DND-41 (cell line): ENCODE results near the gene AP5M1.

ENCODE experiments used
- ATAC-seq: fragments of 200-7000 bp; cut with Tn5 transposase; 3 replicates; pipeline ENCODE4 v1.9.1; 2021; ENCODE audit warnings: low read depth; ENCODE audit not compliant: insufficient read depth
- DNase-seq: peaks from one replicate; pipeline ENCODE4 v3.0.0-alpha.2; 2020
- H2AFZ ChIP-seq: 2 replicates; pipeline ENCODE4 v1.6.0; 2012; ENCODE audit warnings: low read depth, low read length
- H3K27ac ChIP-seq: 2 replicates; pipeline ENCODE4 v1.5.1; 2012; ENCODE audit warnings: low read length, inconsistent platforms
- H3K27me3 ChIP-seq: fragments of 200-600 bp; sonication (generic); 2 replicates; pipeline ENCODE4 v1.6.0; 2012; ENCODE audit warnings: low read length, mild to moderate bottlenecking, inconsistent platforms; ENCODE audit not compliant: insufficient read depth, poor library complexity
- H3K36me3 ChIP-seq: 2 replicates; pipeline ENCODE4 v1.5.1; 2012; ENCODE audit warnings: low read length, inconsistent platforms; ENCODE audit not compliant: insufficient read depth
- H3K4me1 ChIP-seq: 2 replicates; pipeline ENCODE4 v1.5.1; 2012; ENCODE audit warnings: mild to moderate bottlenecking, low read length; ENCODE audit not compliant: insufficient read depth
- H3K4me2 ChIP-seq: 2 replicates; pipeline ENCODE4 v1.6.0; 2012; ENCODE audit warnings: mild to moderate bottlenecking, moderate library complexity, low read length, inconsistent platforms; ENCODE audit not compliant: insufficient read depth
- H3K4me3 ChIP-seq, 2 experiments: fragments of 200-600 bp in 1 of 2; shearing (Covaris generic) in 1 of 2; 2 replicates each; pipeline ENCODE4 v1.5.1; 2012 to 2016; ENCODE audit warnings: inconsistent platforms in 2 of 2, low read length in 2 of 2, mild to moderate bottlenecking in 2 of 2, low read depth in 1 of 2, moderate library complexity in 1 of 2
- H3K79me2 ChIP-seq: 2 replicates; pipeline ENCODE4 v1.6.0; 2012; ENCODE audit warnings: low read length, inconsistent platforms; ENCODE audit not compliant: insufficient read depth
- H3K9ac ChIP-seq: 2 replicates; pipeline ENCODE4 v1.6.0; 2012; ENCODE audit warnings: low read depth, mild to moderate bottlenecking, inconsistent platforms, low read length, moderate library complexity
- H3K9me3 ChIP-seq: 2 replicates; pipeline ENCODE4 v1.5.1; 2012; ENCODE audit warnings: low read length, moderate library complexity, mild to moderate bottlenecking, inconsistent platforms; ENCODE audit not compliant: insufficient read depth, severe bottlenecking
- H4K20me1 ChIP-seq: 2 replicates; pipeline ENCODE4 v1.6.0; 2012; ENCODE audit warnings: low read length; ENCODE audit not compliant: insufficient read depth
- EZH2 ChIP-seq: IDR thresholded peaks from 3 replicates; pipeline ENCODE4 v1.6.1; 2012; ENCODE audit warnings: borderline replicate concordance, low read depth, mild to moderate bottlenecking, moderate library complexity, low read length, inconsistent platforms; ENCODE audit not compliant: severe bottlenecking
- TF ChIP-seq, protein P1 (sequence below): IDR thresholded peaks from 2 replicates; pipeline ENCODE4 v1.5.1; 2012; ENCODE audit warnings: borderline replicate concordance, low read length, moderate library complexity, mild to moderate bottlenecking; ENCODE audit not compliant: poor library complexity, severe bottlenecking; ENCODE audit errors: extremely low read depth

AP5M1 gene

DNA sequence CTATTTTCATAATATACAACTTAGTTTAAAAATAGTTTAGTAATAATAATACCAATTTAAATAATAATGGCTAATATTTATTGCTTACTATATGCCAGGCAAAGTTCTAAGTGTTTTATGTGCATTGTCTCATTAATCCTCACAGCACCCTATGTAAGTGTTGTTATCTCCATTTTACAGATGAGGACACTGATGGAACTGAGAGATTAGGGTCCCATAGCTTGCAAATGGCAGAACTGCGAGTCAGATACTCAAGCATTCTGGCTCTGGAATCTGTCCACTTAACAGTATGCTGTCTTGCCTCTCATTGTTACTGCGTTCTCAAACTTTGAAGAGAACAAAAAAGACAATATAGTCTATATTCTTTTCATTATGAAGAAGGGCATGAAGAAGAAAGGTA is 19.0 kb downstream of the AP5M1 start:
- no peaks in the 10 kb centered on the region for H3K9me3 ChIP-seq
- H3K36me3 ChIP-seq: peaks cover 72% of the 10 kb centered on the region; the same call in 1 of the 2 replicates
- no peaks in the 10 kb centered on the region for H3K27me3 ChIP-seq
- no peaks in the 10 kb centered on the region for H3K4me1 ChIP-seq
- H3K27ac ChIP-seq: no peak overlapping the region
- no peaks in the 10 kb centered on the region for H4K20me1 ChIP-seq
- H3K4me3 ChIP-seq: no peak overlapping the region
- DNase-seq: no peak
- ATAC-seq: no peak
- H3K4me2 ChIP-seq: no peak overlapping the region
- H2AFZ ChIP-seq: no peak overlapping the region
- no peaks in the 10 kb centered on the region for H3K79me2 ChIP-seq
- no peak overlapping the region for H3K9ac ChIP-seq
- TF ChIP-seq, protein P1, sequence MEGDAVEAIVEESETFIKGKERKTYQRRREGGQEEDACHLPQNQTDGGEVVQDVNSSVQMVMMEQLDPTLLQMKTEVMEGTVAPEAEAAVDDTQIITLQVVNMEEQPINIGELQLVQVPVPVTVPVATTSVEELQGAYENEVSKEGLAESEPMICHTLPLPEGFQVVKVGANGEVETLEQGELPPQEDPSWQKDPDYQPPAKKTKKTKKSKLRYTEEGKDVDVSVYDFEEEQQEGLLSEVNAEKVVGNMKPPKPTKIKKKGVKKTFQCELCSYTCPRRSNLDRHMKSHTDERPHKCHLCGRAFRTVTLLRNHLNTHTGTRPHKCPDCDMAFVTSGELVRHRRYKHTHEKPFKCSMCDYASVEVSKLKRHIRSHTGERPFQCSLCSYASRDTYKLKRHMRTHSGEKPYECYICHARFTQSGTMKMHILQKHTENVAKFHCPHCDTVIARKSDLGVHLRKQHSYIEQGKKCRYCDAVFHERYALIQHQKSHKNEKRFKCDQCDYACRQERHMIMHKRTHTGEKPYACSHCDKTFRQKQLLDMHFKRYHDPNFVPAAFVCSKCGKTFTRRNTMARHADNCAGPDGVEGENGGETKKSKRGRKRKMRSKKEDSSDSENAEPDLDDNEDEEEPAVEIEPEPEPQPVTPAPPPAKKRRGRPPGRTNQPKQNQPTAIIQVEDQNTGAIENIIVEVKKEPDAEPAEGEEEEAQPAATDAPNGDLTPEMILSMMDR: no peak
- no peak for TF ChIP-seq EZH2

DNA sequence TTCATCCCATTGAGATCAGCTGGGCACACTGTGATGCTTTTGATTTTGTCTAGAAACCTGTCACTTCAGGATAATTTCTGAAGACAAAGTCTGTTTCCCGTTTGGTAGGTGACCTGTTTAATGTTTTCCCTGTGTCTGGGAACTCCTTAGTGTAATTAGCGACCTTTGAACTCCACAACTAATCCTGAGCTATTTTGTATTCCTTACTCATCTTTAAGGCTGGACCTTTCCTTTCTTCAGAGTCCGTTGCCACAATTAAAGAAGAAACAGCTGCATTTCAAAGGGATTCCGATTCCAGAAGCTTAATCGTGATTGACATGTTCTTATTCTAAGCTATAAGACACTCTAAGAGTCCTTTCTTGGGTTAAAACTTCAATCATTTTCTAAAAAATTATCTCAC is 22.0 kb downstream of the AP5M1 start:
- Histone ChIP-seq H3K4me1 (no peaks in the 10 kb centered on the region), H3K9ac (no peak overlapping the region), H3K4me3 (no peak overlapping the region), H4K20me1 (no peaks in the 10 kb centered on the region), H3K27me3 (no peaks in the 10 kb centered on the region), H3K4me2 (no peak overlapping the region), H3K36me3 (peaks cover 48% of the 10 kb centered on the region; the same call in 1 of the 2 replicates), H3K79me2 (no peaks in the 10 kb centered on the region), H3K9me3 (no peaks in the 10 kb centered on the region), H3K27ac (no peak overlapping the region), H2AFZ (no peak overlapping the region)
- TF ChIP-seq, protein P1: no peak
- no peak for TF ChIP-seq EZH2
- ATAC-seq (no peak), DNase-seq (no peak)

DNA sequence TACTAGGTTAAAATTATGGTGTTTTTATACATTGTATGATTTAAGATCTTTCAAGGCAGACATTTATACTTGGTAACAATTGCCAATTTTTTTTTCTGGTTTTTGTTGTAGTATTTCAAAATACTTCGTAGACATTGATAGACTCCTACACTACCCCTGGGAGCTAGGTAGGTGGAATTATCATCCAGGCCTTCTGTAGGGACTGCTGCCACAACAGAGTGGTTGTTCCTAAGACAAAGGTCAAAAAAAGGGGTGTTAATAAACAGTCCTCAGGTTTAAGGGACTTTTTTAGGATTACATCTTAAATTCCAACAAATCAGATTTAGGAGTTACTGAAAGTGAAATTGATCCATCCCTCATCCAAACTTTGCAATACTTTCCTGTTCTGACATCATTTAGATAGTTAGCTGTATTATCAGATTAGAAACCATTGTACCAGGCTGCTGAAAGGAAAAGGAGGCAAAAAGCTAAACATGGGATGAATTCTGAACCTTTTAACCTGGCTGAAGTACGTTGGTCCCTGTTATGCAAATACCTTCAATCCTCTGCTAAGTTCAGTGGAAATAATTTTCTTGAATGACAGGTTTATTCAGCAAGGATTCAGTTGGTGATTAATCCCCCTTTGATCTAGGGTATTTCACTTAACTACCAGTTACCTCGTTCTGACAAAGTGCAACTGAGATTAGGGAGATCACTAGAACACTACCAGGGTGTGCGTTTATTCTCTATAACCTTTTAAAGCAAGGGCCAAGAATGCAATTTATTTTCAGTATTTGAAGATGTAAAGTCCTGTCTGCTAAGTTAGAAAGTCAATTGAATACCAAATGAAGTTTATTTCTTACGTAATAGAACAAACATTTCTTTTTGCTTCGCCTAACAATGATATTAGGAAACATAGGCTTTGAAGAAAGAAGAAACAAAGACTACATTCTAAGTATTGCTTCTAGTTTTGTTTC is 23.2 kb downstream of the AP5M1 start:
- no peak overlapping the region for H3K9ac ChIP-seq
- H3K9me3 ChIP-seq: no peaks in the 10 kb centered on the region
- no peak overlapping the region for H2AFZ ChIP-seq
- no peaks in the 10 kb centered on the region for H3K27me3 ChIP-seq
- H3K4me2 ChIP-seq: no peak overlapping the region
- H3K4me3 ChIP-seq: no peak overlapping the region
- no peaks in the 10 kb centered on the region for H3K79me2 ChIP-seq
- DNase-seq (no peak), ATAC-seq (no peak)
- no peaks in the 10 kb centered on the region for H3K4me1 ChIP-seq
- no peak overlapping the region for H3K27ac ChIP-seq
- no peaks in the 10 kb centered on the region for H4K20me1 ChIP-seq
- TF ChIP-seq, protein P1: no peak
- no peak for TF ChIP-seq EZH2
- H3K36me3 ChIP-seq: peaks cover 36% of the 10 kb centered on the region; the same call in 1 of the 2 replicates
